Heart left ventricle (tissue), 13 donors: ENCODE measurements around the gene BCAR1.

Experiments
- CTCF ChIP-seq, 12 donors: fragments of 200-600 bp; sonication (generic) in 4 of 12; IDR thresholded peaks; one replicate each; pipeline versions ENCODE4 v1.5.0 to v1.8.0; 2018 to 2022; ENCODE audit warnings: antibody characterized with exemption in 12 of 12, mild to moderate bottlenecking in 5 of 12
- POLR2A ChIP-seq, 2 donors: fragments of 450-650 bp; IDR thresholded peaks; one replicate each; pipeline ENCODE4 v1.6.1; 2017; ENCODE audit warnings: antibody characterized with exemption in 2 of 2, mild to moderate bottlenecking in 2 of 2, moderate library complexity in 2 of 2
- donor health status: ischemic (EF 13 %, LVEDD 7.1; RV severe dilation, severe dysfunction).
- donor health status: DM: no; HTN: yes; CAD: no.
- donor health status: DM: no; HTN: no; CAD: no.
- donor health status: ischemic (EF 25% LVEDD 6.9; RV normal size, moderate dysfunction).
- donor health status: ischemic (EF 25% LVEDD 5.7; RV mildly dilated, moderate dysfunction).
- donor health status: ischemic (EF 35%, LVEDD 5.7; RV mildly dilated, moderate dysfunction).
- donor health status: nonischemic (EF 11% LVEDD 7.7; RV severe dilation, severe dysfunction).
- donor health status: DM: yes; HTN: yes; CAD: no.
- donor health status: PGD.
- donor health status: ischemic (EF 29% LVEDD 5.4; RV normal size, mild dysfunction).
- donor health status: nonischemic (EF 23%, LVEDD 6.1; RV moderate dilation, normal function).

DNA sequence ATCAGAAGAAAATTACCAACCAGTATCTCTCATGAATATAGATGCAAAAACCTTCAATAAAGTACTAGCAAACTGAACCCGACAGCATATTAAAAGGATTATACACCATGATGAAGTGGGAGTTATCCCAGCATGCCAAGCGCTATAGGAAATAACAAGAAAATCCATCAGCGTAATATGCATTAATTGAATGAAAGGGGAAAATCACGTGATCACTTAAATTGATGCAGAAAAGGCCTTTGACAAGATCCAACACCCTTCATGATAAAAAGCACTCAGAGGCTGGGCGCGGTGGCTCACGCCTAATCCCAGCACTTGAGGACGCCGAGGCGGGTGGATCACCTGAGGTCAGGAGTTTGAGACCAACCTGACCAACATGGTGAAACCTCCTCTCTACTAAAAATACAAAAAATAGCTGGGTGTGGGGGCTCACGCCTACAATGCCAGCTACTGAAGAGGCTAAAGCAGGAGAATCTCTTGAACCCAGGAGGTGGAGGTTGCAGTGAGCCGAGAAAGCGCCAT, 49.3 kb downstream of the BCAR1 start:
- TF ChIP-seq CTCF (IDR thresholded peaks at IDR 0.05) (no peak), POLR2A (IDR thresholded peaks at IDR 0.05) (no peak)
